Smooth muscle cell (in vitro differentiated cells): Measurements from ENCODE around the gene NLRP4. TPM values are rescaled to one million over a fixed set of nuclear protein-coding genes. Genes with fewer than 3 reads are reported as not detected.

Experiments
- DNase-seq: peaks from one replicate; lab custom pipeline; 2025; ENCODE audit not compliant: unreplicated experiment; lab: John Stamatoyannopoulos, UW
- H2AFZ ChIP-seq: fragments of 200-600 bp; sonication (generic); 2 replicates; pipeline ENCODE4 v1.6.0; 2016; ENCODE audit warnings: antibody characterized with exemption, low read depth, mild to moderate bottlenecking
- H3F3A ChIP-seq: fragments of 200-600 bp; sonication (generic); 2 replicates; pipeline ENCODE4 v1.6.0; 2017; ENCODE audit warnings: antibody characterized with exemption, low read depth
- H3K27ac ChIP-seq: fragments of 200-600 bp; sonication (generic); 2 replicates; pipeline ENCODE4 v1.5.1; 2016; ENCODE audit warnings: low read depth, mild to moderate bottlenecking
- H3K27me3 ChIP-seq: fragments of 200-600 bp; sonication (generic); 2 replicates; pipeline ENCODE4 v1.6.1; 2016; ENCODE audit warnings: low read depth, mild to moderate bottlenecking
- H3K36me3 ChIP-seq: fragments of 200-600 bp; sonication (generic); 2 replicates; pipeline ENCODE4 v1.5.1; 2016; ENCODE audit warnings: low read depth
- H3K4me1 ChIP-seq: fragments of 200-600 bp; sonication (generic); 2 replicates; pipeline ENCODE4 v1.5.1; 2016; ENCODE audit warnings: low read depth
- H3K4me2 ChIP-seq: fragments of 200-600 bp; sonication (generic); 2 replicates; pipeline ENCODE4 v1.6.0; 2016; ENCODE audit warnings: mild to moderate bottlenecking
- H3K4me3 ChIP-seq: fragments of 200-600 bp; sonication (generic); 2 replicates; pipeline ENCODE4 v1.5.1; 2016; ENCODE audit warnings: mild to moderate bottlenecking
- H3K79me2 ChIP-seq: fragments of 200-600 bp; sonication (generic); 2 replicates; pipeline ENCODE4 v1.6.0; 2016; ENCODE audit warnings: low read depth, mild to moderate bottlenecking
- H3K9ac ChIP-seq: fragments of 200-600 bp; sonication (generic); 2 replicates; pipeline ENCODE4 v1.6.0; 2016; ENCODE audit warnings: low read depth
- H3K9me3 ChIP-seq: fragments of 200-600 bp; sonication (generic); replicated peaks from 2 replicates; pipeline ENCODE4 v1.5.1; 2016; ENCODE audit warnings: low read depth
- H4K20me1 ChIP-seq: fragments of 200-600 bp; sonication (generic); 2 replicates; pipeline ENCODE4 v1.6.0; 2016; ENCODE audit warnings: low read depth
- CTCF ChIP-seq: fragments of 200-600 bp; sonication (generic); IDR thresholded peaks from 2 replicates; pipeline ENCODE4 v1.5.1; 2017; ENCODE audit warnings: borderline replicate concordance, mild to moderate bottlenecking, antibody characterized with exemption; ENCODE audit not compliant: insufficient read depth, poor library complexity, severe bottlenecking
- WGBS: methylation state at CpG from one replicate; pipeline ENCODE4 v1.1.7; 2016; ENCODE audit warnings: low lambda C conversion rate; 5-methylcytosine and 5-hydroxymethylcytosine counted together
- polyA plus RNA-seq: library from polyadenylated mRNA; unstranded; fragments of >200 nt; fragmentation: Nextera tagmentation; extraction: Ambion mirVana; gene quantifications from 2 replicates; pipeline ENCODE4 v1.2.1, GENCODE V29; 2016
- total RNA-seq: library from RNA; depleted of rRNA; stranded (reverse); fragments of >200 nt; gene quantifications from 2 replicates; pipeline ENCODE4 v1.2.3, GENCODE V29; 2014

Gene NLRP4
- total and polyA plus RNA-seq, 2 experiments from 2014 or later, result not detected

DNA sequence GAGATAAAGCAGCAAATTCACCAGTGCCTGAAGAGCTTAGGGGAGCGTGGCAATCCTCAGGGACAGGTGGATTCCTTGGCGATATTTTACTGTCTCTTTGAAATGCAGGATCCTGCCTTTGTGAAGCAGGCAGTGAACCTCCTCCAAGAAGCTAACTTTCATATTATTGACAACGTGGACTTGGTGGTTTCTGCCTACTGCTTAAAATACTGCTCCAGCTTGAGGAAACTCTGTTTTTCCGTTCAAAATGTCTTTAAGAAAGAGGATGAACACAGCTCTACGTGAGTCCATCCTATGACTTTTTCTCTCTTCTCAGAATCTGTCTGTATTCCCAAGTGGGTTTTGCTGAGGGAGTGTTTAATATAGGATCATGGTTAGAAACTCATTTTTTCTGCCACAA is 22.6 kb downstream of the NLRP4 start:
- Histone ChIP-seq H3K4me1 (no peaks in the 10 kb centered on the region), H3K9me3 (peaks cover 8% of the 10 kb centered on the region), H3K4me2 (no peak overlapping the region), H4K20me1 (no peaks in the 10 kb centered on the region), H2AFZ (no peak overlapping the region), H3F3A (no peaks in the 10 kb centered on the region), H3K79me2 (no peaks in the 10 kb centered on the region), H3K9ac (no peak overlapping the region), H3K36me3 (no peaks in the 10 kb centered on the region), H3K4me3 (no peak overlapping the region), H3K27ac (no peak overlapping the region), H3K27me3 (no peaks in the 10 kb centered on the region)
- no peak for DNase-seq
- 44% methylated on average over 5 of the region's 5 CpGs for WGBS
- no peak for TF ChIP-seq CTCF

- no peaks in the 10 kb centered on the region for H3F3A ChIP-seq
- H3K27me3 ChIP-seq, result no peaks in the 10 kb centered on the region
- H3K9me3 ChIP-seq, result peaks cover 13% of the 10 kb centered on the region
- no peak for TF ChIP-seq CTCF
- no peak for DNase-seq
- no peaks in the 10 kb centered on the region for H3K79me2 ChIP-seq
- no peak overlapping the region for H2AFZ ChIP-seq
- no peak overlapping the region for H3K4me3 ChIP-seq
- H3K27ac ChIP-seq, result no peak overlapping the region
- no peak overlapping the region for H3K4me2 ChIP-seq
- WGBS, result 44% methylated on average over 3 of the region's 3 CpGs
- no peaks in the 10 kb centered on the region for H3K36me3 ChIP-seq
- H3K9ac ChIP-seq, result no peak overlapping the region
- no peaks in the 10 kb centered on the region for H4K20me1 ChIP-seq
- H3K4me1 ChIP-seq, result no peaks in the 10 kb centered on the region
Observed at GRCh38 chr19:55866521-55866920, 30.2 kb downstream of the NLRP4 start.

DNA sequence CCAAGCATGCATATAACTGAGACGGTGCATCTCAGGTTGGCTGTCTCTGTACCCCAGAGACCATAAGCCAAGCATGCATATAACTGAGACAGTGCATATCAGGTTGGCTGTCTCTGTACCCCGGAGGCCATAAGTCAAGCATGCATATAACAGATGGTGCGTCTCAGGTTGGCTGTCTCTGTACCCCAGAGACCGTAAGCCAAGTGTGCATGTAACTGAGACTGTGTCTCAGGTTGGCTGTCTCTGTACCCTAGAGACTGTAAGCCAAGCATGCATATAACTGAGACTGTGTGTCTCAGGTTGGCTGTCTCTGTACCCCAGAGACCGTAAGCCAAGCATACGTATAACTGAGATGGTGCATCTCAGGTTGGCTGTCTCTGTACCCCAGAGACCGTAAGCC is 30.8 kb downstream of the NLRP4 start:
- H3K79me2 ChIP-seq, result no peaks in the 10 kb centered on the region
- no peak for DNase-seq
- no peak overlapping the region for H3K4me3 ChIP-seq
- H3K27ac ChIP-seq, result no peak overlapping the region
- H3K9me3 ChIP-seq, result peaks cover 13% of the 10 kb centered on the region
- no peaks in the 10 kb centered on the region for H3K27me3 ChIP-seq
- no peaks in the 10 kb centered on the region for H4K20me1 ChIP-seq
- H3K36me3 ChIP-seq, result no peaks in the 10 kb centered on the region
- H3K9ac ChIP-seq, result no peak overlapping the region
- H2AFZ ChIP-seq, result no peak overlapping the region
- H3K4me2 ChIP-seq, result no peak overlapping the region
- no peak for TF ChIP-seq CTCF
- H3K4me1 ChIP-seq, result no peaks in the 10 kb centered on the region
- WGBS, result 87% methylated on average over 7 of the region's 7 CpGs
- H3F3A ChIP-seq, result no peaks in the 10 kb centered on the region

DNA sequence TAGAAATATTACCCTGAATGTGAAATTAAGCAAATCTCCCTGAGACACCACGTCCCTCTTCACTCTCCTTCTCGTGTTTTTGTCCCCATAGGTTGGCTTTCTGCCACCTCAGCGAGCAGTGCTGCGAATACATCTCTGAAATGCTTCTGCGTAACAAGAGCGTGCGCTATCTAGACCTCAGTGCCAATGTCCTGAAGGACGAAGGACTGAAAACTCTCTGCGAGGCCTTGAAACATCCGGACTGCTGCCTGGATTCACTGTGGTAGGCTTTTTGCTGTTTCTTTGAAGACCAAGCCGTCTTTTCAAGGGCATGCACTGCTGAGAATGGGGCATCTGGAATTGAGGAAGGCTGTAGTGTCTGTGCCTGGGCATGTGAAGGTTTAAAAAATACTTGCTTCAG is 34.4 kb downstream of the NLRP4 start:
- 76% methylated on average over 11 of the region's 11 CpGs for WGBS
- H3K9ac ChIP-seq, result no peak overlapping the region
- H3K27me3 ChIP-seq, result no peaks in the 10 kb centered on the region
- H3K9me3 ChIP-seq, result peaks cover 9% of the 10 kb centered on the region
- H2AFZ ChIP-seq, result no peak overlapping the region
- no peaks in the 10 kb centered on the region for H3F3A ChIP-seq
- H3K27ac ChIP-seq, result no peak overlapping the region
- DNase-seq, result no peak
- no peak overlapping the region for H3K4me3 ChIP-seq
- no peak for TF ChIP-seq CTCF
- H3K4me2 ChIP-seq, result no peak overlapping the region
- no peaks in the 10 kb centered on the region for H3K79me2 ChIP-seq
- H3K36me3 ChIP-seq, result no peaks in the 10 kb centered on the region
- H4K20me1 ChIP-seq, result no peaks in the 10 kb centered on the region
- H3K4me1 ChIP-seq, result no peaks in the 10 kb centered on the region
